Measurements from ENCODE around the gene GNB5.

Gene GNB5

GRCh38 chr15:52232327-52232726, 41.1 kb upstream of the GNB5 start:
- DNase-seq (ENCODE audit: low read depth) = no peak
- no peak overlapping the region for H3K4me3 ChIP-seq (ENCODE audit: control insufficient read depth, low read depth, low read length)
- no peak for TF ChIP-seq CTCF (IDR thresholded peaks at IDR 0.05; ENCODE audit: control insufficient read depth, insufficient read depth, low read depth, low read length, missing control alignments)

- no peak for TF ChIP-seq CTCF (IDR thresholded peaks at IDR 0.05; ENCODE audit: control insufficient read depth, insufficient read depth, low read depth, low read length, missing control alignments)
- H3K4me3 ChIP-seq (ENCODE audit: control insufficient read depth, low read depth, low read length) = no peak overlapping the region
- no peak for DNase-seq (ENCODE audit: low read depth)
Measured at GRCh38 chr15:52230073-52230472, 38.9 kb upstream of the GNB5 start.

GRCh38 chr15:52228921-52229320, 37.7 kb upstream of the GNB5 start:
- H3K4me3 ChIP-seq (ENCODE audit: control insufficient read depth, low read depth, low read length) = no peak overlapping the region
- no peak for DNase-seq (ENCODE audit: low read depth)
- no peak for TF ChIP-seq CTCF (IDR thresholded peaks at IDR 0.05; ENCODE audit: control insufficient read depth, insufficient read depth, low read depth, low read length, missing control alignments)

DNA sequence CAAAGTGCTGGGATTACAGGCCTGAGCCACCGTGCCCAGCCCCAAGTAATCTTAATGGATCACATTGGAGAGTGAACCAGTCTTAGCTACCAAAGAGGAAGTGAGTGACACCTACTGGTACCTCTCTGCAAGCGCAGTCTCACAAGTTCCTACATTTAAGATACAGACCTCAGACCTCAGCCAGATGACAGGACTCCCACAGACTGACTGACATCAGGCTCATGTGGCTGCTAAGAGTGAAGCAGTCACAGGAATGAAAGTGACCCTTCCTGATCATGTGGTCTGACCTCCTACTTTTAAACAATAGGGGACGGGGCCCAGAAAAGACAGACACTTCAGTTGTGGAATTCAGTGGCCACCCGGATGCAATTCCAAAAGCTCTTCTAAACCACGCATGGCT, 36.3 kb upstream of the GNB5 start:
- peak; percentile 85 for TF ChIP-seq CTCF (IDR thresholded peaks at IDR 0.05; ENCODE audit: control insufficient read depth, insufficient read depth, low read depth, low read length, missing control alignments)
- no peak overlapping the region for H3K4me3 ChIP-seq (ENCODE audit: control insufficient read depth, low read depth, low read length)
- peak; percentile 61 for DNase-seq (ENCODE audit: low read depth)

GRCh38 chr15:52225230-52225629, 34.0 kb upstream of the GNB5 start:
- no peak for TF ChIP-seq CTCF (IDR thresholded peaks at IDR 0.05; ENCODE audit: control insufficient read depth, insufficient read depth, low read depth, low read length, missing control alignments)
- no peak for DNase-seq (ENCODE audit: low read depth)
- H3K4me3 ChIP-seq (ENCODE audit: control insufficient read depth, low read depth, low read length) = no peak overlapping the region

DNA sequence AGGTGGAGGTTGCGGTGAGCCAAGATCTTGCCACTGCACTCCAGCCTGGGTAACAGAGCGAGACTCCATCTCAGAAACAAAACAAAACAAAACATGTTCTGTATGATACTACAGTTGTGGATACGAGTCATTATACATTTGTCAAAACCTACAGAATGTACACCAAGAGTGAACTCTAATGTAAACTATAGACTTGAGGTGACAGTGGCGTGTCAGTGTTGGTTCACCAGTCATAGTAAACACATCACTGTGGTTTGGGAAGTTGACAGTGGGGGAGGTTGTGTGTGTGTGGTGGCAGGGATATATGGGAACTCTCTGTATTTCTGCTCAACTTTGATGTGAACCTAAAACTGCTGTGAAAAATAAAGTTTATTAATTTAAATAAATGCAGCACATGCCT, 33.0 kb upstream of the GNB5 start:
- no peak for TF ChIP-seq CTCF (IDR thresholded peaks at IDR 0.05; ENCODE audit: control insufficient read depth, insufficient read depth, low read depth, low read length, missing control alignments)
- no peak overlapping the region for H3K4me3 ChIP-seq (ENCODE audit: control insufficient read depth, low read depth, low read length)
- no peak for DNase-seq (ENCODE audit: low read depth)

DNA sequence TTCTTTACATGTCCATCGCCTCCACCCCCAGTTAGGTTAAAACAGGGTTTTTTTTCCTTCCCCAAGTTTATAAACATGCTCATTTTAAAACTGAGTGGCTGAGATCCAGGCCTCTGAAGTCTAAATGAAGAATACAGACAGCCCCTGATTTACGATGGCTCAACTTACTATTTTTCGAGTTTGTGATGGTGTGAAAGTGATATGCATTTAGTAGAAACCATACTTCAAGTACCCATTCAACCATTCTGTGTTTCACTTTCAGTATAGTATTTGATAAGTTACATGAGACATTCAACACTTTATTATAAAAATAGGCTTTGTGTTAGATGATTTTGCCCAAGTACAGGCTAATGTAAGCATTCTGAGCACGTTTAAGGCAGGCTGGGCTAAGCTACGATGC, 30.5 kb upstream of the GNB5 start:
- TF ChIP-seq CTCF (IDR thresholded peaks at IDR 0.05; ENCODE audit: control insufficient read depth, insufficient read depth, low read depth, low read length, missing control alignments) = no peak
- no peak overlapping the region for H3K4me3 ChIP-seq (ENCODE audit: control insufficient read depth, low read depth, low read length)
- no peak for DNase-seq (ENCODE audit: low read depth)
